Left lobe of liver (tissue), 2 donors: Measurements from ENCODE around the gene NR1H3. TPM values are rescaled to one million over a fixed set of nuclear protein-coding genes. Genes with fewer than 3 reads are reported as not detected.
"Not testable (repeated sequence)": the region's sequence is repeated elsewhere in the genome, so short reads cannot be mapped to it uniquely, and the experiment has no call there.

Experiments
- ATAC-seq: fragments of 200-7000 bp; cut with Tn5 transposase; one replicate; pipeline ENCODE4 v1.9.1; 2020; ENCODE audit warnings: mild to moderate bottlenecking, moderate library complexity
- DNase-seq: peaks from one replicate; pipeline ENCODE4 v3.0.0-alpha.2; 2020; ENCODE audit warnings: low spot score
- total RNA-seq: library from RNA; stranded (reverse); gene quantifications from one replicate; pipeline ENCODE4 v1.2.1, GENCODE V29; 2021
- donor health status: DM: no; HTN: no; CAD: no; lungs with moderate emphysema.
- donor health status: DM: no; HTN: yes; CAD: no.

NR1H3 gene
- total RNA-seq, 1 donor from 2014 or later = 94.0 TPM

DNA sequence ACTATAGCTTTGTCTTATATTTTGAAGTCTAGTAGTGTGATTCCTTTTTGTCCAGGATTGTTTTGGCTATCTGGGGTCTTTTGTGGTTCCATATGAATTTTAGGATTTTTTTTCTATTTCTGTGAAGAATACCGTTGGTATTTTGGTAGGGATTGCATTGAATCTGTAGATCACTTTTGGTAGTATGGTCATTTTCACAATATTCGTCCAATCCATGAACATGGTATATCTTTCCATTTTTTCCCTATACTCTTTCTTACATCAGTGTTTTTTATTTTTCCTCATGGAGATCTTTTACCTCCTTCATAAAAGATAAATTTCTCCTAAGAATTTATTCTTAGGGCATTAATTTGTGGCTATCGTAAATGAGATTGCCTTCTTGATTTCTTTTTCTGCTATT, 41.3 kb downstream of the NR1H3 start:
- DNase-seq (no peak), ATAC-seq (no peak)

DNA sequence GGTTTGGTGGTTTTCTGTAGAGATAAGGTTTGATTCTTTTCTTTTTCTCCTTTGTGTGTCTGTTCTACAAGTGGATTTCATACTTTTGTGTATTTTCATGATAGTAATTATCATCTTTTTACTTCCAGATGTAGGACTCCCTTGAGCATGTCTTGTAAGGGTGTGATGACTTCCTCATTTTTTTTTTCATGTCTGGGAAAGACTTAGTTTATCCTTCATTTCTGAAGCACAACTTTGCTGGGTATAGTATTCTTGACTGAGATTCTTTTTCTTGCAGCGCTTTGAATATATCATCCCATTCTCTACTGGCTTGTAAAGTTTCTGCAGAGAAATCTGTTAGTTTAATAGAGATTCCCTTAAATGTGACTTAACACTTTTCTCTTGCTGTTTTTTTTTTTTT, 45.1 kb downstream of the NR1H3 start:
- ATAC-seq = no peak
- no peak for DNase-seq

DNA sequence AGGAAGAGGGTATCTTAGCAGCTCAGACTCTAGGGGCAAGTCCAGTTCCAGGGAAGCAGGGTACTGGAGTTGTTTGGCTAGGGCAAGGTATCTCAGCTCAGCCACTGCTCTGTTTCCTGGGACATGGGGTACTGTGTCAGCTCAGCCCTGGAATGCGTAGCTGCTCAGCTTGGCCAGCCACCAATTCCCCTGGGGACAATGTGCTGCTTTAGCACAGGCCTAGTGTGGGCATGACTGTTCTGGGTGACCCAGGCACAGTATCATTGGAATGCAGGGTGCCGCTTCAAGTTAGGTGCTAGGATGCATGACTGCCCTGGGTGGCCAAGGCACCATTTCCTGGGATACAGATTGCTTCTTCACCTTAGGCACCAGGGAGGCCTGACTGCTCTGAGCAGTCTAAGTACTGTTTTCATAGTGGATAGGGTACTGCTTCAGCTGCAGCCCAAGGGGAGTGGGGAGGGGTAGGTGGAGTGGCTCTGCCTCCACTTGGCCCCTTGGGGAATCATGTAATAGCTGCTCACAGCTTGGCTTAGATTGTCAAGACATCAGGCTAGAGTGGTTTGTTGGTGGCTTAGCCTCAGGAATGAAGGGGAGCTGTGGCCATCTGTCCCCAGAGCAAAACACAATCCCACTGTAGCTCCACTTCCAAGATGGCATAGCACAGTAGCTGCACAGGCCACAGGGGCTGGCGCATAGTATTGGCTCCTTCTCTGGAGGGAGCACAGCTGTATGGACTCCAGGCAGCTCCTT, 48.1 kb downstream of the NR1H3 start:
- DNase-seq (peak; percentile 63), ATAC-seq (peak; percentile 77)

DNA sequence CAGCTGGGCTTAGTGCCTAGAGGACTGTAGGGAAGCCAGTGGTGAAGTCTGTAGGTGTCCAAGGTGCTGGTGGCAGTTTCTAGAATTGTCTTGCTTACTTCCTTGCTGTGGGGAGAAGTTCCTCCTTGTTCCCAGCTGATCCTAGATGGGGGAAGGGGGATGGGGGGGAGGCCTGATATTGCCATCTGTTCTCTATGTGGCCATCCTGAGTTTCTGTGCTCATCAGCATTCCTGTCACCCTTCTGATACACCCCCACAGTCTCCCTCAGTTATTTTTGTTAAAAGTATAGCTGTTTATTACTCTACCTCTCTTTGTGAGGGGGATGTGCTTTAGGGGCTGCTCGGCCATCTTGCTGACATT, 48.7 kb downstream of the NR1H3 start:
- ATAC-seq (no peak), DNase-seq (no peak)

DNA sequence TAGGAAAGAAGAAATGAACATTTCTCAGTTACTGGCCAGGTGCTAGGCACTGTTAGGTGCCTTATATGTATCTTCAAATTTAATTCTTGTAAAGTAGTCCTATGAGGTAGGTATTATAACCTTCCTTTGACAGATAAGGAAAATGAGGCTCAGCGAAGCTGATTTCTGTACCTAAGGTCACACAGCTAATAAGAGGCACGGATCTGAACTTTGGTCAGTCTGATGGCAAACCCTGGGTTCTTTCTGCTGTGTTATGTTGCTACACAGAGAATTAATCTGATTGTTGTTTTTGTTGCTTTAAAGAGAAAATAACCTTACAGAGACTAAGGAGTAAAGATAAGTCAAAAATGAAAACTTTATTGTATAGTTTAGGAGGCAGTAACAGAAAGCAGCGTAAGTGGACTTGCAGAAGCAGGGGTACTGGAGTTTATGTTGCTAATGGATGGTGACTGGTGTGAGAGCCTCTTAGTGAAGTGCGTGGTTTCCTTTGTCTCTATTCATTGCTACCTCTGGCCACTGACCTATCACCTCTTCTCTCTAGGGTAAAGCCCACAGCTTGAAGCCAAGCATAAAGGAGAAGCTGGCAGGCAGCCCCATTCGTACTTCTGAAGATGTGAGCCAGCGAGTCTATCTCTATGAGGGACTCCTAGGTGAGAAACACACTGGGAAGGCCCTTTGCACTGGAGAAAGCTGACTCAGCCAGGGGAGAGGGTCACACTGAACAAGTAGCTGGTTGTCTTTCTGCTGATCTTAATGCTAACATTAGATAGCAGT, 50.4 kb downstream of the NR1H3 start:
- ATAC-seq (peak; percentile 29), DNase-seq (peak; percentile 43)

DNA sequence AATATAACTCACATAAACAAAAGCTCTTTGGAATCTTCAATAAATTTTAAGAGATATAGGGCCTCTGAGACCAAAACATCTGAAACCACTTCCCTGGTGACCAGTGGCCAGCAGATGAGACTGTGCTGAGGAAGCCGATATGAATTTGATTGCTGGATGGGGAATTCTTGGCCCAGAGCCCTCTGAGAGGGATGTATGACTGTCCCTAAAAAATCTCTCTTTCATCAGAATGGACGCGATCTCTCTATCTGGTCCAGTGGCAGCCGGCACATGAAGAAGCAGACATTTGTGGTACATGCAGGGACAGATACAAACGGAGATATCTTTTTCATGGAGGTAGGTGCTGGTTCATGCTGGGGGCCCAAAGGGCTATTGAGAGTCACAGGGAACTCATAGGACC, 57.2 kb downstream of the NR1H3 start:
- no peak for DNase-seq
- ATAC-seq = no peak

DNA sequence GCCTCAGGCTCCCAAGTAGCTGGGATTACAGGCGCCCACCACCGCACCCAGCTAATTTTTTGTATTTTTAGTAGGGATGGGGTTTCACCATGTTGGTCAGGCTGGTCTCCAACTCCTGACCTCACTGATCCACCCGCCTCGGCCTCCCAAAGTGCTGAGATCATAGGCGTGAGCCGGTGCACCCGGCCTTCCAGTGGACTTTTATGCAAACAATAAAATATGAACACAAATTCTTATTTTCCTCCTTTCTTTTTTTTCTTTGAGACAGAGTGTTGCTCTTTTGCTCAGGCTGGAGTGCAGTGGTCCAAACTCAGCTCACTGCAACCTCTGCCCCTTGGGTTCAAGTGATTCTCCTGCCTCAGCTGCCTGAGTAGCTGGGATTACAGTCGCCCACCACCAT, 58.7 kb downstream of the NR1H3 start:
- peak; percentile 12 for DNase-seq
- not testable (repeated sequence) for ATAC-seq

DNA sequence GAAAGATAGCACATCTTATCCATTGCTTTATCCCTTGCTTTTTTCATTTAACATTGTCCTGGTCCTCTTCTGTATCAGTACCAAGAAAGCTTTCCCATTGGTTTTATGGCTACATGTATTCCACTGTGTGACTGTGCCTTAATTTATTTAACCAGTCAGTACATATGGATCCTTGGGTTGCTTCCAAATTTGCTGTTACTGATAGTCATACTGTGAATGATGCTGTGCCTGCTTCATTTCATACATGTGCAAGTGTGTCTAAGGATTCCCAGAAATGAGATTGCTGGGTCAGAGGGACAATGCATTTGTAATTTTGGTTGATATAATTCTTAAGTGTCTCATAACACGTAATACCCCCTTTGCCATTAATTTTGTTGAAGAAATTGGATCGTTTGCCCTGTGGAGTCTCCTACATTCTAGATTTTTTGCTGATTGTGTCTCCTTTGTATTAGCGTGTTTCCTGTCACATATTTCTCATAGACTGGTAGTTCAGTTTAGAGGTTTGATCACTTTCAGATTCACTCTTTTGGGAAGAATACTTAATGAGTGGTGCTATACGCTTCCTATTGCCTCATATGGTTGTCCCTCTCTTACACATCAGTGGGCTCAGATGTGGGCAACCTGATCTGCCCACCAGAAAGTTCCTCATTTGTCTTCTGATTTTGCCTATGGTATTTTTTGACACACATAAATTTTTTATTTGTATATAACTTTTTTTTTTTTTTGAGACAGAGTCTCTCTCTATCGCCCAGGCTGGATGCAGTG, 59.5 kb downstream of the NR1H3 start:
- ATAC-seq = no peak
- no peak for DNase-seq

DNA sequence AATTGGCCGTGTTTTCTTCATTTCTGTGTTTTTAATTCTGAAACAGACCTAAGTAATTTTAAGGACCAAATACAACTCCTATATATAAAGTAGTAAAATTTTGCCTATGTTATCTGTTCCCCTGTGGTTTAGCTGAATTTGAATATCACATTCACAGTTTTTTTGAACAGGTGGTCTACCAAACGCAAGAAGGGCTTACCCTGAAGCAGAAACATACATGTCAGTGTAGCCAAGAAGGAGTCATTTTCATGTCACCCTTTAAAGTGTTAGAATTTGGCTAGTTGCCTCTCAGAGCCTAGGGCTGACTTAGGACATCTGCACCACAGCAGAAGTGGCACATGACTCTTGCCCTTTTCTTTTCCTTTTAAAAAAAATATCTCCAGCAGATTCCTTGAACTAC, 60.4 kb downstream of the NR1H3 start:
- ATAC-seq (no peak), DNase-seq (no peak)

Other genes with a start within 250 kb of the NR1H3 start
- gene ARFGAP2, start 81.1 kb upstream of the NR1H3 start, total RNA-seq = 77.6 TPM
- gene PACSIN3, start 71.6 kb upstream of the NR1H3 start, total RNA-seq = 32.8 TPM
- gene DDB2, start 43.0 kb upstream of the NR1H3 start, total RNA-seq = 15.4 TPM
- gene ACP2, start 9.2 kb upstream of the NR1H3 start, total RNA-seq = 72.9 TPM
- gene MADD, start 12.1 kb downstream of the NR1H3 start, total RNA-seq = 24.4 TPM
- 0.08 TPM for gene MYBPC3, start 94.7 kb downstream of the NR1H3 start, total RNA-seq
- 10.9 TPM for gene SPI1, start 120.6 kb downstream of the NR1H3 start, total RNA-seq
- 15.8 TPM for gene SLC39A13, start 150.6 kb downstream of the NR1H3 start, total RNA-seq
- gene PSMC3, start 168.4 kb downstream of the NR1H3 start, total RNA-seq = 64.6 TPM
- gene RAPSN, start 191.1 kb downstream of the NR1H3 start, total RNA-seq = 0.68 TPM